IMR-90 (cell line): ENCODE measurements around the gene NAA80. TPM values are rescaled to one million over a fixed set of nuclear protein-coding genes. Genes with fewer than 3 reads are reported as not detected.

Source experiments
- ATAC-seq: fragments of 200-7000 bp; cut with Tn5 transposase; 2 replicates; pipeline ENCODE4 v1.9.1; 2020; ENCODE audit warnings: low read depth, mild to moderate bottlenecking, moderate library complexity
- BruUV-seq: library from RNA; stranded (reverse); fragments of 400-500 nt; replicated peaks from 2 replicates; lab custom pipeline; 2021; lab: Mats Ljungman, UMichigan
- CTCF ChIA-PET: fragments of 300-600 bp; formaldehyde crosslinking; extraction: SDS; loops from one replicate; lab custom pipeline; 2021; ENCODE audit warnings: antibody characterized with exemption; lab: Yijun Ruan, JAX
- POLR2A ChIA-PET: fragments of 300-600 bp; sonication (Branson Sonifier 250); formaldehyde crosslinking; loops from one replicate; lab custom pipeline; 2022; ENCODE audit warnings: antibody characterized with exemption; ENCODE audit not compliant: unreplicated experiment; lab: Charles Lee
- DNase-seq: peaks from one replicate; pipeline ENCODE4 v3.0.0; 2013
- H2AFZ ChIP-seq: replicated peaks from 2 replicates; pipeline ENCODE3; 2013; ENCODE audit warnings: low read length, mild to moderate bottlenecking; ENCODE audit not compliant: poor library complexity
- H2AK5ac ChIP-seq: 2 replicates; pipeline ENCODE4 v1.6.1; 2013; ENCODE audit warnings: low read depth, low read length, inconsistent platforms
- H2AK9ac ChIP-seq: replicated peaks from 2 replicates; pipeline ENCODE3; 2013; ENCODE audit warnings: mild to moderate bottlenecking, low read depth, low read length, moderate library complexity; ENCODE audit not compliant: poor library complexity
- H2BK120ac ChIP-seq: 2 replicates; pipeline ENCODE4 v1.6.1; 2013; ENCODE audit warnings: low read depth, low read length, inconsistent platforms
- H2BK15ac ChIP-seq: 3 replicates; pipeline ENCODE4 v1.6.1; 2013; ENCODE audit warnings: low read depth, low read length, inconsistent platforms
- H2BK20ac ChIP-seq: 2 replicates; pipeline ENCODE4 v1.6.1; 2013; ENCODE audit warnings: low read depth, mild to moderate bottlenecking, inconsistent platforms, low read length, moderate library complexity
- H2BK5ac ChIP-seq: 2 replicates; pipeline ENCODE4 v1.6.1; 2013; ENCODE audit warnings: mild to moderate bottlenecking, low read depth, low read length, inconsistent platforms; ENCODE audit not compliant: poor library complexity, severe bottlenecking
- H3K14ac ChIP-seq: replicated peaks from 2 replicates; pipeline ENCODE4 v1.6.1; 2013; ENCODE audit warnings: low read depth, low read length, inconsistent platforms
- H3K18ac ChIP-seq: 2 replicates; pipeline ENCODE4 v1.6.1; 2013; ENCODE audit warnings: low read depth, low read length, control low read depth
- H3K23ac ChIP-seq: 2 replicates; pipeline ENCODE4 v1.6.1; 2013; ENCODE audit warnings: low read depth, low read length, inconsistent platforms
- H3K27ac ChIP-seq: 2 replicates; pipeline ENCODE4 v1.5.1; 2013; ENCODE audit warnings: mild to moderate bottlenecking, control low read depth, low read length; ENCODE audit not compliant: insufficient read depth
- H3K27me3 ChIP-seq: 2 replicates; pipeline ENCODE4 v1.6.1; 2013; ENCODE audit warnings: low read length; ENCODE audit not compliant: control insufficient read depth, insufficient read depth
- H3K36me3 ChIP-seq: 2 replicates; pipeline ENCODE4 v1.6.1; 2013; ENCODE audit warnings: low read length, mixed read lengths; ENCODE audit not compliant: control insufficient read depth, insufficient read depth
- H3K4ac ChIP-seq: 2 replicates; pipeline ENCODE4 v1.6.1; 2013; ENCODE audit warnings: low read depth, low read length, inconsistent platforms
- H3K4me1 ChIP-seq: 2 replicates; pipeline ENCODE4 v1.6.1; 2013; ENCODE audit warnings: low read length, mixed read lengths; ENCODE audit not compliant: control insufficient read depth, insufficient read depth
- H3K4me2 ChIP-seq: 2 replicates; pipeline ENCODE4 v1.6.1; 2013; ENCODE audit warnings: low read depth, mild to moderate bottlenecking, control low read depth, low read length, moderate library complexity
- H3K4me3 ChIP-seq: 2 replicates; pipeline ENCODE4 v1.5.1; 2013; ENCODE audit warnings: low read depth, mild to moderate bottlenecking, control low read depth, low read length, moderate library complexity; ENCODE audit not compliant: insufficient read depth
- H3K56ac ChIP-seq: 2 replicates; pipeline ENCODE4 v1.6.1; 2013; ENCODE audit warnings: low read length, inconsistent platforms; ENCODE audit not compliant: insufficient read depth; ENCODE audit errors: extremely low read depth
- H3K79me1 ChIP-seq, 2 experiments: 2 replicates each; pipeline ENCODE4 v1.6.1; 2013; ENCODE audit warnings: low read length in 2 of 2, inconsistent platforms in 1 of 2, low read depth in 1 of 2
- H3K9ac ChIP-seq: 2 replicates; pipeline ENCODE4 v1.6.1; 2013; ENCODE audit warnings: low read depth, low read length, control low read depth
- H3K9me1 ChIP-seq: 2 replicates; pipeline ENCODE4 v1.6.1; 2013; ENCODE audit warnings: low read length, inconsistent platforms; ENCODE audit not compliant: insufficient read depth
- H3K9me3 ChIP-seq: 2 replicates; pipeline ENCODE4 v1.6.1; 2013; ENCODE audit warnings: low read length; ENCODE audit not compliant: control insufficient read depth, insufficient read depth
- H4K20me1 ChIP-seq: 2 replicates; pipeline ENCODE4 v1.6.1; 2013; ENCODE audit warnings: low read length, inconsistent platforms; ENCODE audit not compliant: insufficient read depth
- H4K5ac ChIP-seq: 2 replicates; pipeline ENCODE4 v1.6.1; 2013; ENCODE audit warnings: mild to moderate bottlenecking, low read depth, low read length, control low read depth
- H4K8ac ChIP-seq, 2 experiments: 2 replicates each; pipeline ENCODE4 v1.6.1; 2013; ENCODE audit warnings: low read depth in 2 of 2, low read length in 2 of 2, control low read depth in 1 of 2, inconsistent platforms in 1 of 2
- H4K91ac ChIP-seq: 2 replicates; pipeline ENCODE4 v1.6.1; 2013; ENCODE audit warnings: low read depth, low read length, inconsistent platforms; ENCODE audit not compliant: insufficient read depth
- BHLHE40 ChIP-seq: fragments of 150-350 bp; IDR thresholded peaks from 2 replicates; pipeline ENCODE4 v1.6.1; 2016; ENCODE audit warnings: mild to moderate bottlenecking, low read depth, low read length
- CTCF ChIP-seq: conservative IDR thresholded peaks from 2 replicates; pipeline ENCODE4 v1.5.1; 2012; ENCODE audit warnings: mild to moderate bottlenecking, low read depth, low read length, improper control_type of control experiment
- ELK1 ChIP-seq: fragments of 150-350 bp; IDR thresholded peaks from 2 replicates; pipeline ENCODE4 v1.6.1; 2016; ENCODE audit warnings: low read depth, mild to moderate bottlenecking, low read length, moderate library complexity, borderline replicate concordance
- MAFK ChIP-seq: IDR thresholded peaks from 2 replicates; pipeline ENCODE4 v1.6.1; 2012; ENCODE audit warnings: low read depth, low read length, improper control_type of control experiment
- MAZ ChIP-seq: IDR thresholded peaks from 2 replicates; pipeline ENCODE4 v1.6.1; 2012; ENCODE audit warnings: low read depth, mild to moderate bottlenecking, low read length, improper control_type of control experiment, moderate library complexity, borderline replicate concordance
- WGBS, 2 experiments: methylation state at CpG; one replicate each; pipeline versions ENCODE4 v1.1.5 to v1.1.7; 2013; ENCODE audit warnings: missing lambda C conversion rate in 2 of 2; ENCODE audit not compliant: insufficient read length in 1 of 2; ENCODE audit errors: extremely low coverage in 2 of 2; 5-methylcytosine and 5-hydroxymethylcytosine counted together
- dilution Hi-C: fragments of 300-500 bp; cut with HindIII; formaldehyde crosslinking; loops from one replicate; pipeline ENCODE4 v1.14.3; 2018; ENCODE audit warnings: low sequenced_read_pairs; ENCODE audit not compliant: unreplicated experiment
- in situ Hi-C: fragments of 300-500 bp; cut with MboI; formaldehyde crosslinking; loops from 3 replicates; pipeline ENCODE4 v1.14.3; 2019; ENCODE audit warnings: low sequenced_read_pairs, inconsistent platforms, mixed read lengths
- intact Hi-C: fragments of 100-400 bp; cut with micrococcal nuclease; formaldehyde crosslinking; loops from 2 replicates; pipeline ENCODE4 v1.10.0; 2022
- polyA plus RNA-seq, 3 experiments: library from polyadenylated mRNA; depleted of rRNA; stranded (reverse); fragments of >200 nt; gene quantifications; 2 replicates each; pipeline ENCODE4 v1.2.3, GENCODE V29; 2012; ENCODE audit warnings: low replicate concordance in 1 of 3
- total RNA-seq: library from RNA; depleted of rRNA; stranded (reverse); fragments of >200 nt; gene quantifications from 2 replicates; pipeline ENCODE4 v1.2.3, GENCODE V29; 2012

The NAA80 gene
- total and polyA plus RNA-seq, 2 of the 4 experiments (the other 2 are of a cell fraction): 5.0 to 14.4 TPM

GRCh38 chr3:50303013-50303815, 4.0 kb upstream of the NAA80 start, which contains the start of gene HYAL1:
Gene HYAL1 (minus strand): TSS chr3:50303574. CDS start chr3:50302956, 618 bp downstream.
- H2BK120ac ChIP-seq: no peak within 1 kb of the TSS
- H3K9ac ChIP-seq: no peak within 1 kb of the TSS
- H4K20me1 ChIP-seq: no peaks in the 10 kb centered on the region
- H3K4ac ChIP-seq: no peak within 1 kb of the TSS
- TF ChIP-seq MAZ (no peak), BHLHE40 (no peak), CTCF (0 out of 2 replicates have a peak, but pooled peaks have one; percentile 9), MAFK (no peak), ELK1 (no peak)
- POLR2A ChIA-PET: no interaction called here
- intact Hi-C loops: no loop called here
- H2AK5ac ChIP-seq: no peak within 1 kb of the TSS
- BruUV-seq: no TSS peak
- WGBS, 2 experiments: 72% methylated on average over 6 of the region's 14 CpGs; no CpG with 5 or more reads in 1 of the 2 experiments
- H3K79me1 ChIP-seq: peaks cover 13 to 23% of the 10 kb centered on the region in 2 experiments
- ATAC-seq (no peak), DNase-seq (no peak)
- in situ Hi-C loops: no loop called here
- H2BK5ac ChIP-seq: no peak within 1 kb of the TSS
- peaks cover 18% of the 10 kb centered on the region for H3K9me1 ChIP-seq
- H2AK9ac ChIP-seq: no peak within 1 kb of the TSS
- no peak within 1 kb of the TSS for H3K14ac ChIP-seq
- dilution Hi-C loops: no loop called here
- H4K8ac ChIP-seq: no peak within 1 kb of the TSS
- no peak within 1 kb of the TSS for H3K23ac ChIP-seq
- H3K18ac ChIP-seq: no peak within 1 kb of the TSS
- 0 out of 2 replicates have a peak, but pooled peaks cover 3% of the 10 kb centered on the region for H3K9me3 ChIP-seq
- no peak within 1 kb of the TSS for H4K91ac ChIP-seq
- H2BK15ac ChIP-seq: no peak within 1 kb of the TSS
- H2AFZ ChIP-seq: no peak within 1 kb of the TSS
- H3K36me3 ChIP-seq: no peaks in the 10 kb centered on the region
- CTCF ChIA-PET: no interaction called here
- H4K5ac ChIP-seq: no peak within 1 kb of the TSS
- peaks cover 12% of the 10 kb centered on the region for H3K4me1 ChIP-seq
- H2BK20ac ChIP-seq: no peak within 1 kb of the TSS
- no peak within 1 kb of the TSS for H3K56ac ChIP-seq
- H3K27ac ChIP-seq: no peak within 1 kb of the TSS
- H3K4me2 ChIP-seq: no peak within 1 kb of the TSS
- no peak within 1 kb of the TSS for H3K4me3 ChIP-seq
- H3K27me3 ChIP-seq: no peaks in the 10 kb centered on the region
